ENCODE results near the gene OLAH. TPM values are rescaled to one million over a fixed set of nuclear protein-coding genes. Genes with fewer than 3 reads are reported as not detected.
"Not testable (repeated sequence)": the region's sequence is repeated elsewhere in the genome, so short reads cannot be mapped to it uniquely, and the experiment has no call there.

The OLAH gene
- total RNA-seq, 1 experiment from 2014 or later, result 0.48 TPM

GRCh38 chr10:15015451-15015850, 28.3 kb upstream of the OLAH start:
- Histone ChIP-seq H3K4ac (ENCODE audit: low read depth, low read length) (no peak overlapping the region), H3K4me1 (ENCODE audit: insufficient read depth, low read length) (no peaks in the 10 kb centered on the region), H3K27me3 (ENCODE audit: insufficient read depth, low read length) (no peaks in the 10 kb centered on the region), H3K18ac (ENCODE audit: insufficient read length, low read depth, low read length) (no peak overlapping the region), H3K79me1 (ENCODE audit: insufficient read depth, low read depth, low read length, poor library complexity, severe bottlenecking) (no peaks in the 10 kb centered on the region), H3K4me2 (ENCODE audit: insufficient read depth, insufficient read length, low read length) (no peak overlapping the region), H3K9ac (ENCODE audit: extremely low read depth, insufficient read length, low read length) (no peak overlapping the region), H3K9me3 (ENCODE audit: control insufficient read depth, low read depth, low read length) (no peaks in the 10 kb centered on the region), H3K14ac (ENCODE audit: insufficient read depth, low read length) (no peak overlapping the region), H3K23me2 (ENCODE audit: insufficient read length, low read depth, low read length, poor library complexity, severe bottlenecking) (no peaks in the 10 kb centered on the region), H2BK12ac (ENCODE audit: insufficient read length, low read depth, low read length) (no peak overlapping the region), H4K91ac (ENCODE audit: insufficient read length, low read depth, low read length) (no peak overlapping the region), H4K5ac (ENCODE audit: insufficient read length, low read depth, low read length) (no peak overlapping the region), H4K8ac (replicated peaks; ENCODE audit: insufficient read length, low read depth, low read length) (no peak overlapping the region), H2AK5ac (ENCODE audit: insufficient read length, low read length) (no peak overlapping the region), H2BK120ac (ENCODE audit: low read depth, low read length, poor library complexity, severe bottlenecking) (no peak overlapping the region), H3K56ac (ENCODE audit: insufficient read length, low read depth, low read length) (no peak overlapping the region), H3K27ac (ENCODE audit: insufficient read length, low read depth, low read length) (no peak overlapping the region), H3T11ph (ENCODE audit: low read length) (no peak overlapping the region), H2BK15ac (ENCODE audit: low read depth, low read length) (no peak overlapping the region), H2BK20ac (ENCODE audit: low read depth, low read length, poor library complexity, severe bottlenecking) (no peak overlapping the region), H3K23ac (ENCODE audit: insufficient read length, low read depth, low read length) (no peak overlapping the region), H4K20me1 (ENCODE audit: control insufficient read depth, insufficient read depth, insufficient read length) (no peaks in the 10 kb centered on the region), H2BK5ac (ENCODE audit: insufficient read length, low read length) (no peak overlapping the region), H3K79me2 (ENCODE audit: insufficient read depth, low read length) (no peaks in the 10 kb centered on the region), H2AFZ (ENCODE audit: low read length) (no peak overlapping the region)
- WGBS (ENCODE audit: extremely low coverage, insufficient read length, low lambda C conversion rate), result no CpG with 5 or more reads among the region's 7 CpGs
- Mint-ChIP-seq H3K4me1 (peaks cover 8 to 12% of the 10 kb centered on the region in 2 experiments; a peak in 3 of 4 replicates), H3K4me3 (no peak overlapping the region), H3K27me3 (ENCODE audit: low read depth) (peaks cover 7% of the 10 kb centered on the region), H3K27ac (no peak overlapping the region), H3K9me3 (no peaks in the 10 kb centered on the region), H3K36me3 (ENCODE audit: insufficient read depth in 1 of 3, low read depth in 3 of 3) (no peaks in the 10 kb centered on the region)
- no peak for DNase-seq
- no peak for TF ChIP-seq CTCF (conservative IDR thresholded peaks at IDR 0.05)

GRCh38 chr10:15020966-15021365, 22.8 kb upstream of the OLAH start:
- H3K36me3 Mint-ChIP-seq (ENCODE audit: insufficient read depth in 1 of 3, low read depth in 3 of 3); H4K20me1 ChIP-seq (ENCODE audit: control insufficient read depth, insufficient read depth, insufficient read length); H2BK15ac ChIP-seq (ENCODE audit: low read depth, low read length); H2BK5ac ChIP-seq (ENCODE audit: insufficient read length, low read length); H3K18ac ChIP-seq (ENCODE audit: insufficient read length, low read depth, low read length); H3K4ac ChIP-seq (ENCODE audit: low read depth, low read length); H3K4me2 ChIP-seq (ENCODE audit: insufficient read depth, insufficient read length, low read length); H3K4me1 ChIP-seq (ENCODE audit: insufficient read depth, low read length); H3K23ac ChIP-seq (ENCODE audit: insufficient read length, low read depth, low read length); H3K79me2 ChIP-seq (ENCODE audit: insufficient read depth, low read length); H2AK5ac ChIP-seq (ENCODE audit: insufficient read length, low read length); H4K8ac ChIP-seq (replicated peaks; ENCODE audit: insufficient read length, low read depth, low read length); H3K9me3 Mint-ChIP-seq; H3K9ac ChIP-seq (ENCODE audit: extremely low read depth, insufficient read length, low read length); H3K14ac ChIP-seq (ENCODE audit: insufficient read depth, low read length); H3K27ac Mint-ChIP-seq; H3K27ac ChIP-seq (ENCODE audit: insufficient read length, low read depth, low read length); H3K4me3 Mint-ChIP-seq; H3K56ac ChIP-seq (ENCODE audit: insufficient read length, low read depth, low read length); H2BK20ac ChIP-seq (ENCODE audit: low read depth, low read length, poor library complexity, severe bottlenecking); H2BK120ac ChIP-seq (ENCODE audit: low read depth, low read length, poor library complexity, severe bottlenecking); H3K23me2 ChIP-seq (ENCODE audit: insufficient read length, low read depth, low read length, poor library complexity, severe bottlenecking); H2AFZ ChIP-seq (ENCODE audit: low read length); H3K9me3 ChIP-seq (ENCODE audit: control insufficient read depth, low read depth, low read length); H3K27me3 ChIP-seq (ENCODE audit: insufficient read depth, low read length); H3K4me1 Mint-ChIP-seq; H3K27me3 Mint-ChIP-seq (ENCODE audit: low read depth); H4K5ac ChIP-seq (ENCODE audit: insufficient read length, low read depth, low read length); H2BK12ac ChIP-seq (ENCODE audit: insufficient read length, low read depth, low read length); H3T11ph ChIP-seq (ENCODE audit: low read length); H3K79me1 ChIP-seq (ENCODE audit: insufficient read depth, low read depth, low read length, poor library complexity, severe bottlenecking); H4K91ac ChIP-seq (ENCODE audit: insufficient read length, low read depth, low read length); DNase-seq: not testable (repeated sequence)
- WGBS (ENCODE audit: extremely low coverage, insufficient read length, low lambda C conversion rate), result no CpG with 5 or more reads among the region's 5 CpGs
